Nephron (organoid): Measurements from ENCODE around the gene ELMO1.
"Not testable (repeated sequence)": the region's sequence is repeated elsewhere in the genome, so short reads cannot be mapped to it uniquely, and the experiment has no call there.

Experiments used
- H3K27ac Mint-ChIP-seq, 3 experiments: 2 replicates each; pipeline ENCODE4 v1.8.0; 2020; ENCODE audit warnings: mixed read lengths in 3 of 3, mild to moderate bottlenecking in 2 of 3, moderate library complexity in 1 of 3
- H3K27me3 Mint-ChIP-seq: 2 replicates; pipeline ENCODE4 v1.8.0; 2021; ENCODE audit warnings: low read depth, mild to moderate bottlenecking, moderate library complexity, mixed read lengths
- H3K36me3 Mint-ChIP-seq: 2 replicates; pipeline ENCODE4 v1.8.0; 2020; ENCODE audit warnings: low read depth, mixed read lengths
- H3K4me1 Mint-ChIP-seq: 2 replicates; pipeline ENCODE4 v1.8.0; 2020; ENCODE audit warnings: mixed read lengths
- H3K4me3 Mint-ChIP-seq, 3 experiments: 2 replicates each; pipeline ENCODE4 v1.8.0; 2020; ENCODE audit warnings: mild to moderate bottlenecking in 3 of 3, mixed read lengths in 3 of 3, moderate library complexity in 2 of 3
- H3K9me3 Mint-ChIP-seq: 2 replicates; pipeline ENCODE4 v1.8.0; 2020; ENCODE audit warnings: mixed read lengths
- TF ChIP-seq, protein P1 (sequence below), 3 experiments: fragments of 200-600 bp; sonication (generic); IDR thresholded peaks; one replicate each; pipeline ENCODE4 v1.5.0; 2021; ENCODE audit warnings: antibody characterized with exemption in 3 of 3; ENCODE audit not compliant: unreplicated experiment in 3 of 3

ELMO1 gene

DNA sequence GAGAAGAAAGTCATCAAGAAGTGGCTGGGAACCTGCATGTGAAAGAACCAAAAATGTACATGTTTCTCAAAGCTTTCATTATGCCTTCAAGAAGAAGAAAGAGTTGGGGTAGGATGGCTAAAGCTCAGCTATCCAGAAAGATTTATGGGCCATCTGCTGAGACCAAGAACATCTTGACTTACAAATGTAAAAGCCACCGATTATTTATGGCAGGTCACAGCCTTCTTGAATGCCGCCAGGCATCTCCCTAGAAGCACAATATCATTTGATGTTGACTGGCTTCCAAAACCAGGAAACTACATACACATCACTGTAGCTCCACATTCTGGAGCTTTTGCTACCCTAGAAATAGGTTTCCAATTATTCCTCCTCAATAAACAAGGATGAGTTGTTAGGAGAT, 470.2 kb downstream of the ELMO1 start:
- H3K27me3 Mint-ChIP-seq, result peaks cover 9% of the 10 kb centered on the region
- peak overlapping the region; percentile 38 to 73 (median 71) for H3K27ac Mint-ChIP-seq
- H3K4me1 Mint-ChIP-seq, result peaks cover 41% of the 10 kb centered on the region
- H3K4me3 Mint-ChIP-seq, result no peak overlapping the region
- TF ChIP-seq, protein P1, sequence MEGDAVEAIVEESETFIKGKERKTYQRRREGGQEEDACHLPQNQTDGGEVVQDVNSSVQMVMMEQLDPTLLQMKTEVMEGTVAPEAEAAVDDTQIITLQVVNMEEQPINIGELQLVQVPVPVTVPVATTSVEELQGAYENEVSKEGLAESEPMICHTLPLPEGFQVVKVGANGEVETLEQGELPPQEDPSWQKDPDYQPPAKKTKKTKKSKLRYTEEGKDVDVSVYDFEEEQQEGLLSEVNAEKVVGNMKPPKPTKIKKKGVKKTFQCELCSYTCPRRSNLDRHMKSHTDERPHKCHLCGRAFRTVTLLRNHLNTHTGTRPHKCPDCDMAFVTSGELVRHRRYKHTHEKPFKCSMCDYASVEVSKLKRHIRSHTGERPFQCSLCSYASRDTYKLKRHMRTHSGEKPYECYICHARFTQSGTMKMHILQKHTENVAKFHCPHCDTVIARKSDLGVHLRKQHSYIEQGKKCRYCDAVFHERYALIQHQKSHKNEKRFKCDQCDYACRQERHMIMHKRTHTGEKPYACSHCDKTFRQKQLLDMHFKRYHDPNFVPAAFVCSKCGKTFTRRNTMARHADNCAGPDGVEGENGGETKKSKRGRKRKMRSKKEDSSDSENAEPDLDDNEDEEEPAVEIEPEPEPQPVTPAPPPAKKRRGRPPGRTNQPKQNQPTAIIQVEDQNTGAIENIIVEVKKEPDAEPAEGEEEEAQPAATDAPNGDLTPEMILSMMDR (IDR thresholded peaks at IDR 0.05; ENCODE audit: unreplicated experiment in 3 of 3), result no peak
- H3K36me3 Mint-ChIP-seq, result no peaks in the 10 kb centered on the region
- H3K9me3 Mint-ChIP-seq, result peaks cover 4% of the 10 kb centered on the region

DNA sequence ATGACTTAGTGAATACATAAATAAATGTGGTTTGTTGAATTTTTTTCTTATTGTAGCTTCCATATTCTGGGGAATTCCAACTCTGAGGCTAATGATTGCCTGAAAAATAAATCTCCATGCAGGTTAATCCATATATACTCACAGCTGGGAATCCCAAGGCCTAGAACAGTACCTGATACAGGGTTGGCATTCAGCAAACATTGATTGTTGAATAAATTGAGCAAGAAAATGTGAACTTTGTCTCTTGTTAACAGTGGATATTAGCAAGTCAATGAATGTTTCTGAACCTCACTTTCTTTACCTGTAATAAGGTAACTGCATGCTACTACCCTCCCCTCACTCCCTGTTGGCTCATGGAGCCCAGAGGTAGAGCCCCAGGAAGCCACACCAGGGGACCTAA, 470.8 kb downstream of the ELMO1 start:
- no peak overlapping the region for H3K4me3 Mint-ChIP-seq
- peaks cover 37% of the 10 kb centered on the region for H3K4me1 Mint-ChIP-seq
- H3K27ac Mint-ChIP-seq, result peak overlapping the region in 2 of 3 experiments; percentile 71 to 73
- no peaks in the 10 kb centered on the region for H3K36me3 Mint-ChIP-seq
- TF ChIP-seq, protein P1 (IDR thresholded peaks at IDR 0.05; ENCODE audit: unreplicated experiment in 3 of 3), result no peak
- H3K27me3 Mint-ChIP-seq, result peaks cover 8% of the 10 kb centered on the region
- peaks cover 4% of the 10 kb centered on the region for H3K9me3 Mint-ChIP-seq

DNA sequence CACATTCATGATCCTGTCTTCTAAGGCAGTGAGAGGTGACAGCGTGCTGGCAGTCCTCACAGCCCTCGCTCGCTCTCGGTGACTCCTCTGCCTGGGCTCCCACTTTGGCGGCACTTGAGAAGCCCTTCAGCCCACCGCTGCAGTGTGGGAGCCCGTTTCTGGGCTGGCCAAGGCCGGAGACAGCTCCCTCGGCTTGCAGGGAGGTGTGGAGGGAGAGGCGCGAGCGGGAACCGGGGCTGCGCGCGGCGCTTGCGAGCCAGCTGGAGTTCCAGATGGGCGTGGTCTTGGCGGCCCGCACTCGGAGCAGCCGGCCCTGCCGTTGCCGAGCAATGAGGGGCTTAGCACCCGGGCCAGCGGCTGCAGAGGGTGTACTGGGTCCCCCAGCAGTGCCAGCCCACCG, 475.1 kb downstream of the ELMO1 start:
- not testable (repeated sequence) for H3K27ac Mint-ChIP-seq, H3K36me3 Mint-ChIP-seq, H3K4me3 Mint-ChIP-seq, H3K9me3 Mint-ChIP-seq, H3K27me3 Mint-ChIP-seq
- H3K4me1 Mint-ChIP-seq, result peaks cover 30% of the 10 kb centered on the region

DNA sequence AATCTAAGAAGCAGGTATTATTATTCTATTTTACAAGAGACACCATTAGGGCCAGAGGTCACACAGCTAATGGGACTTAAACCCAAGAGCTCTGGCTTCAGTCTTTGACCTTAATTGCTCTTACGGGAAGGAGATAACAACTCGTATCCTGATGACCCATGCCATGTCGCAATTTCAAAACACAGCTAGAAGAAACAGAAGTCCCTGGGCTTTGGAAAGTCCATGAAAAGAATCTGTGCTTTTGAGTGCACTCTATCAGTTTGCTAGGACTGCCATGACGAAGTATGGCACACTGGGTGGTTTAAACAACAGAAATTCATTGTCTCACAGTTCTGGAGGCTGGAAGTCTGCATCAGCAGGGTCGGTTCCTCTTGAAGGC, 476.5 kb downstream of the ELMO1 start:
- H3K9me3 Mint-ChIP-seq, result peaks cover 5% of the 10 kb centered on the region
- no peak overlapping the region for H3K4me3 Mint-ChIP-seq
- peaks cover 22% of the 10 kb centered on the region for H3K4me1 Mint-ChIP-seq
- peak overlapping the region in 2 of 3 experiments; percentile 46 to 79 for H3K27ac Mint-ChIP-seq
- TF ChIP-seq, protein P1 (IDR thresholded peaks at IDR 0.05; ENCODE audit: unreplicated experiment in 3 of 3), result no peak
- H3K27me3 Mint-ChIP-seq, result peaks cover 6% of the 10 kb centered on the region
- no peaks in the 10 kb centered on the region for H3K36me3 Mint-ChIP-seq

DNA sequence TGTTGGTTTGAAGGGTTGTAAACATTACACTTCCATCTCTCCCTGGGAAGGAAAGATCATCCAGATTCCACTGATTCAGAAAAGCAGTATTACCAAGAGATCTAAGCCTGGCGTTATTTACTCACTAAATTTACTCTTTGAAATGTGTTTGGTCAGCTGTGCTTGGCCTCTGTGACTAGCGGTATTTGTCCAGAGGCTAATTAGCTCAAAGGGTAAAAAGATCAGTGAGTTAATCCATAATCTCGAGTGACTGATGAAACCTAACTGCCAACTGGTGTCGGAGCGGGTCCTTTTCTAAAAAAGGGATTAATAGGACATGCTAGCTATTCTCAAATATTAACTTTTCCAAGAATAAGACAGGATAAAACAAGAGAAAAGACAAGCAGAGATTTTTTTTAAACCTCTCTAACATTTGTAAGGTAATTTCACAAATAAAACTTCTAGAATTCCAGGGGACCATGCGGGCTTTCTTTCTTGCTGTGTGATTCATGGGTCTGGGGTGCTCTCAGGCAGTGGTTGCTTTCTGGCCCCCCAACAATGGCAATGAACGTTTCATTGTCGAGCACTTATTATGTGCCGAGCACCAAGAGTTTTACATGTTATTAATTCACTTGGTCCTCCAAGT, 477.0 kb downstream of the ELMO1 start:
- H3K36me3 Mint-ChIP-seq, result no peaks in the 10 kb centered on the region
- H3K27me3 Mint-ChIP-seq, result peaks cover 6% of the 10 kb centered on the region
- TF ChIP-seq, protein P1 (IDR thresholded peaks at IDR 0.05; ENCODE audit: unreplicated experiment in 3 of 3), result no peak
- H3K27ac Mint-ChIP-seq, result peak overlapping the region; percentile 46 to 79 (median 75)
- no peak overlapping the region for H3K4me3 Mint-ChIP-seq
- H3K4me1 Mint-ChIP-seq, result peaks cover 23% of the 10 kb centered on the region
- H3K9me3 Mint-ChIP-seq, result peaks cover 5% of the 10 kb centered on the region

DNA sequence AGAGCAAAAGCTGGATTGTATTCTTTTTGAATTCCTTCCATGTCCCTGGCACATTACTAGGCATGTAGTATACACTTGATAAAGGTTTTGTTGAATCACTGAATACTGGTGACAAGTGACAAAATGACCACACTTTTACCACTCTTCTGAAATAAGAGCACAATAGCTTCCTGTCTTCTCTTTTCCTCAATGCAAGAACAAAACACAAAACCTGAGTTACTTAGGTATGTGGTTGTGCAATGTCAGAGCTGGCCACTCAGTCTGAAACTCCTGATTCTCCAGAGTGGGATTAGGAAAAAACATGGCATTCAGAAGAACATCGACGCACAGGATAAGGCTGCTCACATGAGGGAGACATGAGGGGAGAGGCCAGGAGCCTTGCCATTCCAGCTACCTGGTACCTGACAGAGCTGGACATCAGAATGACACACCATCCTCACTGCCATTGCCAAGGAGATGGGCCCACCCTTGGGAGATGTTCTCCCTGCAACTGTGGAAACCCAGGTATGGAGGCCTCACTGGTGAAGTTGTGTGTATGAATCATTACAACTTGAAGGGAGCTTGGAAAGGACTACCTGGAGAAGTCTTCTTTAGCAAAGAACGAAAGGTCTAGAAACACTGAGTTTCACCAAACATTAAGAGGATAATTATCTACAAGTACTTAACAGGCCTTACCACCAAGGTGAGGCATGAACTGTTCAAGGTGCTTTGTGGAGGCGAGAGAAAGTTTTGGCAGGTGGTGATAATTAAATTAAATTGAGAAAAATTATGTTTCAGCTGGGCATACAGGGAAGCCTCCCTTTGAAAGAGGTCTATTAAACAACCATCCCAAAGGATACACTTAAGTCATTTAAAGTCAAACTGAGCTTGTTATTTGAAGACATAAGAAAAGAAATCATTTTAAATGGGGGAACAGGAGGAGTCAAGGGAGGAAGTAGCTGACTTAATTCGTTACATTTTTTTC, 477.8 kb downstream of the ELMO1 start:
- Mint-ChIP-seq H3K4me3 (no peak overlapping the region), H3K27ac (peak overlapping the region; percentile 46 to 79 (median 75)), H3K27me3 (peaks cover 6% of the 10 kb centered on the region), H3K9me3 (peaks cover 5% of the 10 kb centered on the region), H3K4me1 (peaks cover 31% of the 10 kb centered on the region), H3K36me3 (no peaks in the 10 kb centered on the region)
- TF ChIP-seq, protein P1 (IDR thresholded peaks at IDR 0.05; ENCODE audit: unreplicated experiment in 3 of 3), result no peak
